GM12878 (cell line): ENCODE results near the gene ASIC3. TPM values are rescaled to one million over a fixed set of nuclear protein-coding genes. Genes with fewer than 3 reads are reported as not detected.

ENCODE experiments used
- BCL11A ChIP-seq: IDR thresholded peaks from 2 replicates; pipeline ENCODE4 v1.6.1; 2011; ENCODE audit warnings: low read depth, low read length
- BHLHE40 ChIP-seq, 2 experiments: fragments of 450-650 bp in 1 of 2; IDR thresholded peaks; 2 replicates each; pipeline ENCODE4 v1.6.1; 2011 to 2017; ENCODE audit warnings: low read depth in 2 of 2, borderline replicate concordance in 1 of 2, improper control_type of control experiment in 1 of 2, low read length in 1 of 2, mild to moderate bottlenecking in 1 of 2
- CHD1 ChIP-seq: IDR thresholded peaks from 2 replicates; pipeline ENCODE4 v1.6.1; 2012; ENCODE audit warnings: low read depth, low read length, improper control_type of control experiment
- EP300 ChIP-seq, 2 experiments: fragments of 150-350 bp in 1 of 2; IDR thresholded peaks; 2 replicates each; pipeline ENCODE4 v1.6.1; 2011 to 2012; ENCODE audit warnings: low read depth in 2 of 2, low read length in 2 of 2, borderline replicate concordance in 1 of 2, improper control_type of control experiment in 1 of 2, inconsistent platforms in 1 of 2; ENCODE audit not compliant: control insufficient read depth in 1 of 2
- ESRRA ChIP-seq: IDR thresholded peaks from 2 replicates; pipeline ENCODE4 v1.6.1; 2012; ENCODE audit warnings: mild to moderate bottlenecking, low read length, improper control_type of control experiment
- GATAD2B ChIP-seq: fragments of 450-650 bp; conservative IDR thresholded peaks from 2 replicates; pipeline ENCODE4 v1.6.1; 2017; ENCODE audit warnings: low read depth, mild to moderate bottlenecking, moderate library complexity
- IKZF1 ChIP-seq: fragments of 450-650 bp; conservative IDR thresholded peaks from 2 replicates; pipeline ENCODE4 v1.6.1; 2017; ENCODE audit warnings: antibody characterized with exemption, mild to moderate bottlenecking
- IKZF2 ChIP-seq, 2 experiments: fragments of 450-650 bp; IDR thresholded peaks; 2 replicates each; pipeline ENCODE4 v1.6.1; 2017; ENCODE audit warnings: mild to moderate bottlenecking in 2 of 2, moderate library complexity in 2 of 2
- IRF4 ChIP-seq: IDR thresholded peaks from 2 replicates; pipeline ENCODE4 v1.6.1; 2011; ENCODE audit warnings: low read depth, low read length
- IRF5 ChIP-seq: fragments of 450-650 bp; IDR thresholded peaks from 2 replicates; pipeline ENCODE4 v1.6.1; 2017; ENCODE audit warnings: borderline replicate concordance
- JUNB ChIP-seq: IDR thresholded peaks from 2 replicates; pipeline ENCODE4 v1.6.1; 2016; ENCODE audit warnings: antibody characterized with exemption, mild to moderate bottlenecking
- JUND ChIP-seq: IDR thresholded peaks from 2 replicates; pipeline ENCODE4 v1.6.1; 2012; ENCODE audit warnings: low read depth, mild to moderate bottlenecking, low read length, improper control_type of control experiment, moderate library complexity
- KLF5 ChIP-seq: fragments of 450-650 bp; IDR thresholded peaks from 2 replicates; pipeline ENCODE4 v1.6.1; 2014; ENCODE audit warnings: mild to moderate bottlenecking; ENCODE audit not compliant: partially characterized antibody
- NFIC ChIP-seq: IDR thresholded peaks from 2 replicates; pipeline ENCODE4 v1.6.1; 2012; ENCODE audit warnings: low read depth, mild to moderate bottlenecking, inconsistent platforms, low read length, moderate library complexity
- NFYA ChIP-seq: IDR thresholded peaks from 2 replicates; pipeline ENCODE4 v1.6.1; 2011; ENCODE audit warnings: low read depth, mild to moderate bottlenecking, low read length, improper control_type of control experiment, borderline replicate concordance
- NR2C2 ChIP-seq: IDR thresholded peaks from 2 replicates; pipeline ENCODE4 v1.6.1; 2011; ENCODE audit warnings: borderline replicate concordance, low read depth; ENCODE audit not compliant: control insufficient read depth, insufficient read length
- NR2F1 ChIP-seq: fragments of 450-650 bp; conservative IDR thresholded peaks from 2 replicates; pipeline ENCODE4 v1.6.1; 2017; ENCODE audit warnings: mild to moderate bottlenecking
- PAX5 ChIP-seq: IDR thresholded peaks from 2 replicates; pipeline ENCODE4 v1.6.1; 2011; ENCODE audit warnings: low read depth, low read length, borderline replicate concordance
- RAD21 ChIP-seq: IDR thresholded peaks from 2 replicates; pipeline ENCODE4 v1.6.1; 2011; ENCODE audit warnings: mild to moderate bottlenecking, low read depth, low read length, moderate library complexity; ENCODE audit not compliant: insufficient read depth
- RB1 ChIP-seq: fragments of 450-650 bp; formaldehyde crosslinking; IDR thresholded peaks from 2 replicates; pipeline ENCODE4 v1.6.1; 2017; ENCODE audit warnings: mild to moderate bottlenecking, borderline replicate concordance
- RELA ChIP-seq: fragments of 450-650 bp; IDR thresholded peaks from 2 replicates; pipeline ENCODE4 v1.8.0; 2014; ENCODE audit warnings: borderline replicate concordance; ENCODE audit not compliant: partially characterized antibody
- SMARCA5 ChIP-seq: fragments of 450-650 bp; IDR thresholded peaks from 2 replicates; pipeline ENCODE4 v1.6.1; 2017; ENCODE audit warnings: mild to moderate bottlenecking
- TBL1XR1 ChIP-seq: IDR thresholded peaks from 2 replicates; pipeline ENCODE4 v1.6.1; 2012; ENCODE audit warnings: low read depth, low read length, improper control_type of control experiment
- TCF3 ChIP-seq: IDR thresholded peaks from 2 replicates; pipeline ENCODE4 v1.6.1; 2012; ENCODE audit warnings: low read depth, mild to moderate bottlenecking, low read length, borderline replicate concordance; ENCODE audit not compliant: insufficient read depth
- YY1 ChIP-seq: IDR thresholded peaks from 2 replicates; pipeline ENCODE4 v1.6.1; 2011; ENCODE audit warnings: low read depth, mild to moderate bottlenecking, low read length
- polyA plus RNA-seq, 11 experiments: library from polyadenylated mRNA; depleted of rRNA in 4 of 11; unstranded in 6 of 11; stranded (reverse) in 5 of 11; fragments of >200 nt; fragmentation: Nextera tagmentation in 4 of 11; fragmentation: Illumina TruSeq in 1 of 11; extraction: Ambion mirVana in 4 of 11; extraction: Trizol in 1 of 11; gene quantifications; 1 replicate in 1 of 11; 2 replicates in 10 of 11; pipeline versions ENCODE4 v1.2.1 to v1.2.3, GENCODE V29; 2011 to 2016; ENCODE audit warnings: inconsistent platforms in 2 of 11, missing spikeins in 2 of 11, low read depth in 1 of 11
- total RNA-seq, 4 experiments: library from RNA; depleted of rRNA in 3 of 4; stranded (reverse); fragments of >200 nt in 3 of 4; fragmentation: Illumina TruSeq in 1 of 4; extraction: Trizol in 1 of 4; gene quantifications; 2 replicates each; pipeline versions ENCODE4 v1.2.1 to v1.2.3, GENCODE V29; 2013 to 2021
- TF ChIP-seq, protein P1 (sequence below): fragments of 450-650 bp; IDR thresholded peaks from 2 replicates; pipeline ENCODE4 v1.6.1; 2017; ENCODE audit warnings: mild to moderate bottlenecking, moderate library complexity

Gene ASIC3
- total and polyA plus RNA-seq, 10 of the 15 experiments (the other 5 are each of a cell fraction or from before 2014, with no cell fraction given) = 0.07 to 1.0 (median 0.44) TPM; not detected in 4

DNA sequence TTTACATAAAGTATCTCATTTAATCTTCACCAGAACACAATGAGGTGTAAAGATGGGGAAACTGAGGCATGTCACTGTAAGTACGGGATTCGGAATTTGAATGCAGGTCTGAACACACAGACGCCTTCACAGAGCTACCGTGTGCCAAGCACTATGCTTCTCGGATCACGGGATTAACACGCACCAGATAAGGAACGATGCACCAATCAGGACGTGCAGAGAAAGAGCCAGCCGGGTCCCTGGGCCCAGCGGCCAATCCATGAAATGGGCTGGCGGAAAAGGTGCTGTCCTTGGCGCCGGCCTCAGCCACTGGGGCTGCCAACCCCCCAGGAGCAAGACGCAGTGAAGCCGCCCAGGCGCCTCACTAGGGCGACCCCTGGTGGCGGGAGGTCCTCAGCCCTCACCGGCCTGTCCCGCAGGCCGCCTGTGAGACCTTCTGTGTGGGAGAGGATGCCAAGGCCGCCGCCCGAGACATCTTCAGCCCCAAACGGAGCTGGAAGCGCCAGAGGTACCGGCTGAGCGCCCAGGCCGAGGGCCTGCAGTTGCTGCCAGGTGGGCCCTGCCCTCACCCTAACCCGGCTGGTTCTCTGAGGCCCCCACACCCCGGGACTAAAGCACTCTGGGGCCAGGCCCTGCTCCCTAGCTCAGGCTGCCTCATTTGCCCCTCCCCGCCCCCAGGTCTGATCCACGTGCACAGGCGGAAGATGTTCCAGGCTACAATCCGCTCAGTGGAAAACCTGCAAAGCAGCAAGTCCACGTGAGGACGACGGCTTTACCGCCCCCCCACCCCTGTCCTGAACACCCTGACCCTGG is 39.6 kb upstream of the ASIC3 start (continued):
- TF ChIP-seq NR2F1 (peak; percentile 26; the same call in 1 of the 2 replicates), IRF4 (no peak), TCF3 (no peak), BHLHE40 (IDR thresholded peaks at IDR 0.05; ENCODE audit: borderline replicate concordance in 1 of 2, low read depth in 2 of 2, low read length in 1 of 2) (peak; percentile 7 to 83; a peak in 2 of 4 replicates), RB1 (peak; percentile 48; the same call in 1 of the 2 replicates), GATAD2B (peak; percentile 39; the same call in 1 of the 2 replicates), RELA (peak; percentile 25), ESRRA (0 out of 2 replicates have a peak, but pooled peaks have one; percentile 25), YY1 (peak; percentile 43; the same call in 1 of the 2 replicates), NR2C2 (no peak), PAX5 (no peak), IKZF2 (IDR thresholded peaks at IDR 0.05) (peak in 1 of 2 experiments; percentile 25; a peak in 1 of 4 replicates), NFIC (no peak), IRF5 (no peak), NFYA (no peak), CHD1 (no peak), JUNB (no peak), SMARCA5 (peak; percentile 97), TBL1XR1 (no peak), KLF5 (peak; percentile 22), BCL11A (no peak), RAD21 (peak; percentile 24; the same call in 1 of the 2 replicates), JUND (0 out of 2 replicates have a peak, but pooled peaks have one; percentile 25), IKZF1 (peak; percentile 74), EP300 (IDR thresholded peaks at IDR 0.05; ENCODE audit: borderline replicate concordance in 1 of 2, control insufficient read depth in 1 of 2, low read depth in 2 of 2, low read length in 2 of 2) (0 out of 4 replicates have a peak, but pooled peaks of 1 of the 2 experiments have one; percentile 19)
- TF ChIP-seq, protein P1, sequence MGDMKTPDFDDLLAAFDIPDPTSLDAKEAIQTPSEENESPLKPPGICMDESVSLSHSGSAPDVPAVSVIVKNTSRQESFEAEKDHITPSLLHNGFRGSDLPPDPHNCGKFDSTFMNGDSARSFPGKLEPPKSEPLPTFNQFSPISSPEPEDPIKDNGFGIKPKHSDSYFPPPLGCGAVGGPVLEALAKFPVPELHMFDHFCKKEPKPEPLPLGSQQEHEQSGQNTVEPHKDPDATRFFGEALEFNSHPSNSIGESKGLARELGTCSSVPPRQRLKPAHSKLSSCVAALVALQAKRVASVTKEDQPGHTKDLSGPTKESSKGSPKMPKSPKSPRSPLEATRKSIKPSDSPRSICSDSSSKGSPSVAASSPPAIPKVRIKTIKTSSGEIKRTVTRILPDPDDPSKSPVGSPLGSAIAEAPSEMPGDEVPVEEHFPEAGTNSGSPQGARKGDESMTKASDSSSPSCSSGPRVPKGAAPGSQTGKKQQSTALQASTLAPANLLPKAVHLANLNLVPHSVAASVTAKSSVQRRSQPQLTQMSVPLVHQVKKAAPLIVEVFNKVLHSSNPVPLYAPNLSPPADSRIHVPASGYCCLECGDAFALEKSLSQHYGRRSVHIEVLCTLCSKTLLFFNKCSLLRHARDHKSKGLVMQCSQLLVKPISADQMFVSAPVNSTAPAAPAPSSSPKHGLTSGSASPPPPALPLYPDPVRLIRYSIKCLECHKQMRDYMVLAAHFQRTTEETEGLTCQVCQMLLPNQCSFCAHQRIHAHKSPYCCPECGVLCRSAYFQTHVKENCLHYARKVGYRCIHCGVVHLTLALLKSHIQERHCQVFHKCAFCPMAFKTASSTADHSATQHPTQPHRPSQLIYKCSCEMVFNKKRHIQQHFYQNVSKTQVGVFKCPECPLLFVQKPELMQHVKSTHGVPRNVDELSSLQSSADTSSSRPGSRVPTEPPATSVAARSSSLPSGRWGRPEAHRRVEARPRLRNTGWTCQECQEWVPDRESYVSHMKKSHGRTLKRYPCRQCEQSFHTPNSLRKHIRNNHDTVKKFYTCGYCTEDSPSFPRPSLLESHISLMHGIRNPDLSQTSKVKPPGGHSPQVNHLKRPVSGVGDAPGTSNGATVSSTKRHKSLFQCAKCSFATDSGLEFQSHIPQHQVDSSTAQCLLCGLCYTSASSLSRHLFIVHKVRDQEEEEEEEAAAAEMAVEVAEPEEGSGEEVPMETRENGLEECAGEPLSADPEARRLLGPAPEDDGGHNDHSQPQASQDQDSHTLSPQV = 0 out of 2 replicates have a peak, but pooled peaks have one; percentile 4
